Smooth muscle cell of the brain vasculature (primary cell): ENCODE measurements around the gene PRLH.
"Not testable (repeated sequence)": the region's sequence is repeated elsewhere in the genome, so short reads cannot be mapped to it uniquely, and the experiment has no call there.

ENCODE experiments used
- DNase-seq: peaks from one replicate; pipeline ENCODE4 v3.0.0-alpha.2; 2012; ENCODE audit warnings: low read depth, low spot score

Gene PRLH

DNA sequence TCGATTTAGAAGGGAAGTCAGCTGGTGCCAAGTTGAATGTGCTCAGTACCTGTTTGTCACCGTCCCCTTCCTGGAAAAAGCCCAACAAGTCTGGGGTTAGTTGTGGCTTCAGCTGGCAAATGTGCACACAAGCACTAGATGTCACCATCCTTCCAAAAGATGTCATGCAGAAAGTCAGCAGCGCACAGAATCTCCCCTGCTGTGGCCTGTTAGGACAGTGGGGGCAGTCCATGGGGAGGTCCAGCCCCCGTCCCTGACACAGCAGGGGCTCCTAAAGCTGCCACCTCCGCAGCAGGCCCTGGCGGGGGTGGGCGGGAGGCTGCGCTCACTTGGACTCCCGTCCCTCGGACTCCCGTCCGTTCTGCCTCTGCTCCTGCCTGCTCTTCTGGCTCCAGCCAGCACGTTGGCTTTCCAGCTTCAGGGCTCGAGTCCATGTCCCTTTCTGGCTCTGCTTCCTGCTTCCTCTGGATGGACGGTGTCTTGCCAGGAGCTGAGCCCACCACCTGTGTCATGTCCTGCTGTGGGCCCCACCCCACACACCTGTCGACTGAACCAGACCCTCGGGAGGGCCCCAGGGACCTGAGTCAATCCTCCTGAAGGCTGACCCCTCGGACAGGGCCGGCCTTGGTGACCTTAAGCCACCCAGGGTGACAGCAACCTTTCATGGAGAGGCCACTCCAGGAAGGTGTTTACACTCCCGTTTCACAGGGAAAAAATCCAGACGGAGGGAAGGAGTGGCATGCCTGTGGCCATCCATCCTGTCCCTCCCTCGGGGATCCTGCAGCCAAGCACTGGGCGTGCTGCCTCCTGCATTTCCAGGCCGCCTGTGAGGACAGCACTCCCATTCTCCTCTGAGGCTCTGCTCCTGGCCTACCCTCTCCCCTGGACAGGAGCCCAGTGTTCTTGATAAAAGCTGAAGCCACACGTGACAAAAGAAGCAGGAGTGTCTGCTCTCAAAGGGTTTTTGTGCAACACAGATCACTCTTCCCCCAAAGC is 15.7 kb downstream of the PRLH start:
- no peak for DNase-seq

DNA sequence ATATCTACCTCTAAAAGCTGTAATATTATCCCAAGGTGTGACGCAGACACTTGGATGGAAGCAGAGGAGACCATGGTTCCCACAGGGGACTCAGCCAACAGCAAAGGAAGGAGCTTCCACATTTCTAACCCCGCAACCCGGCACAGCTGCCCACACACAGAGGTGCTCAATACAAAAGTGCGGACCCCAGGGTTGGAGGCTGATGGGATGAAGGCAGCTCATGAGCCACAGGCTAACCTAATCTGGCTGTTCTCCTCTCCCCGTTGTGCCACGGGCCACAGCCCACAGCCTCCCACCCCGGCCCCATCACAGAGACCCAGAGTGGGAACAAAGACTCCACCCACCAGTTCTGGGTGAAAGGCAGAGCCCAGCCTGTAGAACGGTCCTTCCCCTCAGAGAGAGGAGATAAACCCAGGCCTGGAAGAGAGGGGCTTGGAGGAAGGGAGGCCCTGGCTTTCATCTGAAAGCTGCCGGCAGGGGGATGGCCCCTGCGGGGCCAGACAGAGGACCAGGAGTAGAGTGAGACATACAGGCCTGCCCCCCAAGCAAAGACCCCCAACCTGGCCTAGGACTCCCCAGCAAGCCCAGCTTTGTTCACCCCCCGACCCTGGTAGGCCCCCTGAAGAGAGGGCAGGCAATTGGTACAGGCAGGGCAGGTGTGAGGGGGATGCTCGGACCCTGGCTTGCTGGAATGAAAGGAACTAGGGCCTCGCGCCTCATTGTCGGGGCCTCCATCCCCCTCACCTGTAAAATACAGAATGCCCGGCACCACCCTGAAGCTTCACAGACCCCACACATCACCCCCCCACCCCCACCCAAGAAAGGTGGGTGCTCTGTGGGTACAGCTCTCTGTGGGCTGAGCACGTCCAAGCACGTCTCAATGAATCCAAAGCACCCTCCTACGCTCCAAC is 17.3 kb downstream of the PRLH start:
- DNase-seq, result no peak

DNA sequence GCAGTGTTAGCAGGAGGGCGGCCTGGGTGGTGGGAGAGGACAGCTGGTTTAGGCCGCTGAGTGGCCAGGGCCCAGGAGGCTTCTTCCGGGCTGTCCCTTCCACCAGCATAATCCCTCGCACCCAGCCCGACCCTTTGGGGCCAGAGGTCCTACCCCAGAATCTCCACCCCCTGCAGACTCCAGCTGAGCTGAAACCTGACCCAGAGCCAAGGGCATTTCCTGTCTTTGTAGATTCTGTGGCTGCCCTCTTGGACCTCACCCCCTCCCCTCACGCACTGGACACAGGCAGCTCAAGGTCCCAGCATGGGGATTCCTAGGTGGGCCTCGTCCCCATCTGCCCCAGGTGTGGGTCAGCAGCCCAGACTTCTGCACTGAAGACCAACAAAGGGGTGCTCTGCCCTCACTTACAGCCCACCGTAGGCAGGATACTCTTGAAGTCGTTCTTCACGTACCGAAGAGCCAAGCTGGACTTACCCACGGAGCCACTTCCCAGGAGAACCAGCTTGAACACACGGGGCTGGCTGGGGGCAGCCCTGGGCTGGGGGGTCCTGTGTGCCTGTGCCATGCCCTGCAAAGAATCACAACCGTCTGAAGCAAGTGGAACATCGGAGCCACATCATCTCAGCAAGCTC is 19.3 kb downstream of the PRLH start:
- DNase-seq, result no peak

DNA sequence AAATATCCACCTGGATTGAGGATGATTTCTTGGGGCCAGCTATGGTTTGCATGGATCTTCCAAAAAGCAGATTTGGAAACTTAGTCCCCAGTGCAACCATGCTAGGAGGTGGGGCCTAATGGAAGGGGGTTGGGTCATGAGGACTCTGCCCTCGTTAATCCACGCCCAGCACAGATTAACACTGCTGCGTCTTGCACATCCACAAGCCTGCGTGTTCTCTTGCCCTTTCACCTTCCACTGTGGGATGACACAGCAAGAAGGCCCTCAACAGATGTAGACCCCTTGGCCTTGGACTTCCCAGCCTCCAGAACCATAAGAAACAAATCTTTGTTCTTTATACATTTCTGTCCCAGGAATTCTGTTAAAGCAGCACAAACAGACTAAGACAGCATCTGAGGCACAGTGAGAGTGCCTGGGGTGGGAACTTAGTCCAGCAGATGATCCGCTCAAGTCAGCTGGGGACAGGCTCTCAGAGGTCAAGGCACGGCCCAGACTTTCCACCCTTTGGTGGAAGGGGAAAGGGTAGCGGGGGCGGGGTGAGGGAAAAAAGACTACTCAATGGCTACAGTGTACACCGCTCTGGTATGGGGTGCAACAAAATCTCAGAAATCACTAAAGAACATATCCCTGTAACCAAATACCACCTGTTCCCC is 21.8 kb downstream of the PRLH start:
- no peak for DNase-seq

GRCh38 chr2:237590272-237591140 is 24.1 kb downstream of the PRLH start, which contains the start of gene RAB17:
Gene RAB17, minus strand, starts transcription at chr2:237590734. Its CDS starts 4,580 bp downstream, at chr2:237586154.
- no peak for DNase-seq

- no peak for DNase-seq
These were observed 24.9 kb downstream of the PRLH start for GRCh38 chr2:237591141-237591881.

- DNase-seq, result no peak
These were observed 26.1 kb downstream of the PRLH start for GRCh38 chr2:237592425-237592980.

- DNase-seq, result no peak
These were observed 26.7 kb downstream of the PRLH start for GRCh38 chr2:237593036-237593435.

GRCh38 chr2:237593596-237594320 is 27.4 kb downstream of the PRLH start:
- DNase-seq, result no peak

DNA sequence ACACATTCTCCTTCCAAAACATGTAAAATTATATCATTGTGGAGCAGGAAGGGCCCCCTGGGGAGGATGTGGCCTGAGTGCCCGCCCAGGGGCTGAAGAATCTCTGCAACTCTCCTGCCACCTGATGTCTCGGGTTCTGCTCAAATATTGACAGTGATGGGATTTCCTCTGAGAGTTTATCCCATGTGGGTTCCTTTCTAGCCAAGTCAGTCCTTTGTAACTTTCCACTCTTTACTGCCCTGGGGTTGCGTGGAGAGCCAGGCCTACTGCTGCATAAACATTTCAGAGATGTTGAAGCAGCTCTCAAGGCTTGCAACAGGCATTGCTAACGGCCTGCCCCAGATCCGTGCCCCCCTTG is 28.1 kb downstream of the PRLH start:
- DNase-seq, result no peak

- not testable (repeated sequence) for DNase-seq
These were observed 29.6 kb downstream of the PRLH start for GRCh38 chr2:237595829-237596519.

DNA sequence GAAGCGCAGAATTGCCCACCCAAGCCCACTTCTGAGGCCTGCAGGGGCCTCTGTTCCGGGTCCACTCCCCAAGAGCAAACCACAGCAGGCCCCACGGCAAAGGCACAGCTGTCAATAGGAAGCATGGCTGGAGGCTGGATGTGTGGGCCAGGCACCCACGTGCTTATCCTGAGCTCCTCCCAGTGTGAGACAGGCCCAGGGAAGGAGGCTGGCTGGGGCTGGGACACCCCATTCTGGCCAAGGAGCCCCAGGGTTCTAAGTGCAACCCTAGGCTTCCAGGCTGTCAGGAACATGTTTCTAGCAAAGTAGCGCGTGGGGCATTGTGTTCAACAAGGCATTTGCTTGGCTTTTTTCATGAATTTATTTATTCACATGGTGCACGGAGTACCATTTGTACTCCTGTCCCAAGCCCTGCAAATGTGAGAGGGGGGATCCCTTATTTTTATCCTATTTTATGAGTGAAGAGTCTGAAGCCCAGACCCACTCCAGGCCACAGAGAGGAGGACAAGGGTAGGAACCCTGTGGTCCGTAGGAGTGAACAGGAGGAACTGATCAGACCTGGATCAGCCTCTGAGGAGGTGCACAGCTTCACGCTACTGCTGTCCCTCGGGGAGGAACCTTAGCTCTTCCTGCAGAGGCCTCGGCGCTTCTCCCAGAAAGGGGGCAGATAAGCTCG is 30.3 kb downstream of the PRLH start:
- no peak for DNase-seq

DNA sequence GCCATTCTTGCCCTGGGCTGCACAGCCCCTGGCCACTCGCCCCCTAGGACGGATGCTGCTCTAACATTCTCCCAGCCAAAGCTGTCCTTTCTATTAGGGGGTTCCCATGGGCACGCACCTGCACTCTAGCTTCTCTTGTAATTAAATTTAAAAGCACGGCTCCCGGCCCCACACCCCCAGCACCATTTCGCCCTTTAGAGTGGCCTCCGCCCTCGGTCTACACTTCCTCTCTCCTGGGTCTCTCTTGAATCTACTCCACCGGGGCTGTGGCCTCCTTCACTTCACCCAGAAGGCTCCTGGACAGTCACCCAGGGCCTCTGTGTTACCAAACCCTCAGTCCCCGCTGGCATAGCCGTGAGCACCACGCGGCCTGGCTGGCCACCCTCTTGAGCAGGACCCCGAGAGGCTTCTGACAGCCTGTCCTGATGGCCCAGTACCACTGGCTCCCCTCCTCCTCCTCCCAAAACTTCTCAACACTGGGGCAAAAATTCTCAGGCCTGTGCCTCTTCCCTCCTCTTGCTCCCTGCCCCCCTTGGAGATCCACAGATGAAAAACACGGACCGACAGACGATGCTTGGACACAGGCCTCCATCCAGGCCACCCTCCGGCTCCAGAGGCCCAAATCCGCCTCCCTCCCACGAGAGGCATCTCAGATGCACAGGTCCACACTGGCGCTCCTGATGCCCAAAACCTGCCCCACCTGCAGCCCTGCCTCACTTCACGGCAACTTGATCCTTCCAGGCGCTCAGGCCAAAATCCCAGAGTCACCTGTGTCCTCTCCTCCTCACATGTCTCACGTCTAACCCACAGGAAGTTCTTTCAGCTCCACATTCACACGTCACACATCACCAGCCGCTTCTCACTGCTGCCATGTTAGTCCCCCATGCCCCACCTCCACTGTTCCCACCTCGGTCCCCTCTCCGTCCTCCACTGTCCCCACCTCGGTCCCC is 31.1 kb downstream of the PRLH start:
- DNase-seq, result no peak

DNA sequence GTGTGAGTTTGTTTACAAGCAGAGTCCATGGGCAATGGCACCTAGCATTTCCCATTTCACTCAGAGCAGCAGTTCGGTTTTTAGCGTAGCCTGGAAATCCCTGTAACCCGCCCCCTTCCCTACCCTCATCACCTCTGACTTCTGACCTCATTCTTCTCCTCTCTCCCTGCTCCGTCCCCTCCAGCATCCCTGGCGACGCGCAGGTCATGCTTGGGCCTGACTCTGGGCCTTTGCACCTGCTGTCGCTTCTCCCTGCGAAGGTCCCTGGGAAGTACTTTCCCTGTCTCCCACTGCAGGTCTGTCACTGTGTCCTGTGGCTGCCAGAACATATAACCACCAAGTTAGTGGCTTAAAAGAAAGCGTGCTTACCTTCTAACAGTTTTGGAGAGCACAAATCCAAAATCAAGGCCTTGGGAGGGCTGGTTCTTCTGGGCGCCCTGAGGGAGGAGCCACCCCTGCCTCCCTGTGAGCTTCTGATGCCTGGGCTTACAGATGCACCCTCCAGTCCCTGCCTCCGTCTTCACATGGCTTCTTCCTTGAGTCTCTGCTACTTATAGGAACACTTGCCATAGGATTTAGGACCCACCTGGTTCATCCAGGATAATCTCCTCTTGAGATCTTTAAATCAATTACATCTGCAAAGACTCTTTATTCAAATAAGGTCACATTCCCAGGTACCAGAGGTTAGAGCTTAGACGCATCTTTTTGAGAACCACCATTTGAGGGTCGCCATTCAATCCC is 32.3 kb downstream of the PRLH start:
- DNase-seq, result no peak

- no peak for DNase-seq
These were observed 33.2 kb downstream of the PRLH start for GRCh38 chr2:237599465-237600110.
